ENCODE data around the gene FBXW2.

- TF ChIP-seq CTCF (IDR thresholded peaks at IDR 0.05) (no peak), ZFX (IDR thresholded peaks at IDR 0.05; ENCODE audit: borderline replicate concordance) (no peak)
These were observed 25.8 kb downstream of the FBXW2 start for GRCh38 chr9:120767451-120767850.

Data from 22Rv1 (cell line).